Epithelial cell of prostate (primary cell): ENCODE measurements around the gene NDOR1.
"Not testable (repeated sequence)": the region's sequence is repeated elsewhere in the genome, so short reads cannot be mapped to it uniquely, and the experiment has no call there.

Experiments used
- DNase-seq: peaks from one replicate; pipeline ENCODE4 v3.0.0-alpha.2; 2011; ENCODE audit warnings: low read depth, low spot score
- H3K27ac ChIP-seq: fragments of 450-650 bp; 2 replicates; pipeline ENCODE4 v1.5.1; 2017; ENCODE audit warnings: mild to moderate bottlenecking

NDOR1 gene

DNA sequence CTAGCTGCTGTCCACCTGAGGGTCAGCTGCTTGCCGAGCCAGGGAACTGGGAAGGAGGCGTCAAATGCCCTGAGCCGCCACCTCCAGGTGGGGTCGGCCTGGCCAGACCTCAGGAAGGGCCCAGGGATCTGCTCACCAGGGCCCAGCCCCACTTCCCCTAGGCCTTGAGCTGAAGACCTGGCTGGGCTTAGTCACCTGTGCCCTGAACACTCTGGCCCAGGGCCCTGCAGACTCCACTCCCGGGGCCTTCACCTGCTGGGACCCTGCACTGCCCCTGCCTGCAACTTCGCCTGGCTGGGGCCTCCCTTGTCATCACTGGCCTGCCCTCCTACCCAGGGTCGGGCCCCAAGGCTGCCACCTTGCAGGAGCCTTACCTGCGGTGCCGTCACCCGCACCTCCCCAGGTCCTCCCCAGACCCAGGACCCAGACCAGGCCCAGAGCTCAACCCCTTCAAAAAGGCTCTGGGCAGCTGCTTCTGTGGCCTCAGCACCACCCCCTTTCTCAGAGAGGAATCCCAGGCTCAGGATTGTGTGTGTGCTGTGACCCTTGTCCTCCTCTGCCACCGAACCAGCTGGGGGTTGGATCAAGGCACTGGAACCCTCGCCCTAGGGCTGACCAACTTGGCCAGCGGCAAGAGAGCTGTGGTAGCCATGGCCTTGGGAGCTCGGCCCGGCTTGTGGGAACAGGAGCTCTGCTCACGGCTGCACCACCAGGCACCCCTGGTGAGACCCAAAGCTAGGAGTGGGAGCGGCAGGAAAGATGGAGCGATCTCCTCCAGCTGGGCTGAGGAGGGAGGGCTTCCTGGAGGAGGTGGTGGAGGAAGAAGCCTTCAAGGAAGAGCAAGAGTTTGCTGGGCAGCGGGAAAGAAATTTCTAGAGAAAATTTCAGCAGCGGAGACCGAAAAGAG is 48.5 kb downstream of the NDOR1 start:
- no peak for DNase-seq
- no peak overlapping the region for H3K27ac ChIP-seq

GRCh38 chr9:137254624-137255447 is 49.3 kb downstream of the NDOR1 start, which contains the start of gene NELFB:
Gene NELFB (plus strand): TSS chr9:137255327.
- peak within 1 kb of the TSS; percentile 53 for H3K27ac ChIP-seq
- DNase-seq, result no peak

- H3K27ac ChIP-seq, result peak overlapping the region; percentile 53
- no peak for DNase-seq
Observed at GRCh38 chr9:137255448-137256114, 50.1 kb downstream of the NDOR1 start.

GRCh38 chr9:137256362-137256761 is 50.9 kb downstream of the NDOR1 start:
- DNase-seq, result no peak
- H3K27ac ChIP-seq, result no peak overlapping the region

DNA sequence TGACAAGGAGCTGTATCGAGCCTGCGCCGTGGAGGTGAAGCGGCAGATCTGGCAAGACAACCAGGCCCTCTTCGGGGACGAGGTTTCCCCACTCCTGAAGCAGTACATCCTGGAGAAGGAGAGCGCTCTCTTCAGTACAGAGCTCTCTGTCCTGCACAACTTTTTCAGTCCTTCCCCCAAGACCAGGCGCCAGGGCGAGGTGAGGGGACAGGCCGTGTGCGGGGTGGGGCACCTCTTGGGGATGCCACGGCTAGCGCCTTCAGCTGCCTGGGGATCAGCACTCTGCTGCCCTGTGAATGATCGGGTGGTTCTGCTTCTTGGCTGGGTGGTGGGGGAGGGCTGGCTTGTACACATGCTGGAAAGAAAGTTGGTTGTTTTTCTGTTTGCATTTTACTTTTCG is 51.4 kb downstream of the NDOR1 start:
- no peak for DNase-seq

GRCh38 chr9:137262173-137262908 is 56.8 kb downstream of the NDOR1 start:
- DNase-seq, H3K27ac ChIP-seq: not testable (repeated sequence)

More for the DNA sequence above, 51.4 kb downstream of the NDOR1 start:
- no peak overlapping the region for H3K27ac ChIP-seq

GRCh38 chr9:137262909-137263285 is 57.4 kb downstream of the NDOR1 start:
- DNase-seq, result no peak

DNA sequence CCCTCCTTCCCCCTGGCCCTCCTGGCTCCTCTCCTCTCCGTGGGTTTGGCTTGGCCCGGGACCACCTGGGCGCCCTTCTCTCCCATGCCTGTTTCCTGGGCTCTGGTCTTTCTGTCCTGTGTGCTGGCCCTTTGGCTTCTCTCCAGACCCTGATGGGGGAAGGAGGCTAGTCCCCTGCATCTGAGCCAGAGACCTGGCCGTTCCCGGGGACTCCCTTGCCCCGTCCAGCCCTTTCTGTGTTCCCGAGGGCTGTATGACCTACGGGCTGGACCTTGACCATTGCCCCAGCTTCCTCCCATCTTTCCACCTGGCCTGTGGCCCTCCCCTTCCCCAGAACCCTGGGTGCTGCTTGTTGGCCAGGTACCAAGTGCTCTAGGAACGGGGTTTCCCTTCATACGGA is 58.0 kb downstream of the NDOR1 start:
- H3K27ac ChIP-seq, result no peak overlapping the region
- no peak for DNase-seq

More at GRCh38 chr9:137262909-137263285, 57.4 kb downstream of the NDOR1 start:
- no peak overlapping the region for H3K27ac ChIP-seq

DNA sequence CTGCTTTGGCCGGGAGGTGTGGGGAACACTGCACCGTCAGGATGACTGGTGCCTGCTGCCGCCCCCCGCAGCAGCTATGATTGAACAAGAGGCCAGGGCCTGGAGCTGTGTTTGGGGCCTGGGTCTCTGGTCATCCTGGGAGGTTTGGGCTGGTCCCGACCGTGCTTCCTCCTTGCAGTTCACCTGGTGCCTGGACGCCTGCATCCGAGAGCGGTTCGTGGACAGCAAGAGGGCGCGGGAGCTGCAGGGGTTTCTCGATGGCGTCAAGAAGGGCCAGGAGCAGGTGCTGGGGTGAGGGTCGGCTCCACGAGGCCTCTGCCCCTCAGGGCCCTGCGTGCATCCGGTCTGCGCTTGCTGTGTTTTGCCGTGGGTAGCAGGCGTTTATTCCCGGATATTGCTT is 58.6 kb downstream of the NDOR1 start:
- no peak overlapping the region for H3K27ac ChIP-seq
- no peak for DNase-seq

DNA sequence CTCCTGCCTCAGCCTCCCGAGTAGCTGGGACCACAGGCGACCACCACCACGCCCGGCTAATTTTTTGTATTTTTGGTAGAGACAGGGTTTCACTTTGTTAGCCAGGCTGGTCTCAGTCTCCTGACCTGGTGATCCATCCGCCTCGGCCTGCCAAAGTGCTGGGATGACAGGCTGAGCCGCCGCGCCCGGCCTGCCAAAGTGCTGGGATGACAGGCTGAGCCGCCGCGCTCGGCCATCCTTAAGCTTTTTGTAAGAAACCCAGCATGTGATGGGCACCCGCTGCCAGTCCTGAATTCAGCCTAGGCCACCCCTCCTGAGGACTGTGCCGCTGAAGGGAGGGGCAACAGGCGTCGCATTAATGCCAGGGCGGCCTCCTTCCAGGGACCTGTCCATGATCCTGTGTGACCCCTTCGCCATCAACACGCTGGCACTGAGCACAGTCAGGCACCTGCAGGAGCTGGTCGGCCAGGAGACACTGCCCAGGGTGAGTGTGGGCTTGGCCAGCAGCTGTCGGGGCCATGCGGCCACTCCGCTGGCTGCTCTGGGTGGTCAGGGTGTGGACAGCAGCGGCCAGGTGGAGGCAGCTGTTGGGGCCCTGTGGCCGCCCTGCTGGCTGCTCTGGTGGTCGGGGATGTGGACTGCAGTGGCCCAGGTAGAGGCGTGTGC is 60.1 kb downstream of the NDOR1 start:
- no peak overlapping the region for H3K27ac ChIP-seq
- no peak for DNase-seq

DNA sequence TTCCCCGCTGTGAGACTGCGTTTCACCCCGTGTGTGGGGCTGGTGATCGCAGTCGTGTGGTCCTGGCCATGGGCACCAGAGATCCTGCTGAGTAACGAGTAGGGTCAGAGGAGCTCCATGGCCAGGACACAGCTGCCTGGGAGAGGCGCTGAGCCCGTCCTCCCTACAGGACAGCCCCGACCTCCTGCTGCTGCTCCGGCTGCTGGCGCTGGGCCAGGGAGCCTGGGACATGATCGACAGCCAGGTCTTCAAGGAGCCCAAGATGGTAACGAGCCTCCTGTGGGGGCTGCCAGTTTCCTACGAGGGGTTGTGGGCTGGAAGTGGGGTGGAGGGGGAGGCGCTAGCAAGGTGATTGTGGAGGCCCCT is 60.6 kb downstream of the NDOR1 start:
- no peak for DNase-seq
- no peak overlapping the region for H3K27ac ChIP-seq
